ENCODE results near the gene TANGO6. TPM values are rescaled to one million over a fixed set of nuclear protein-coding genes. Genes with fewer than 3 reads are reported as not detected.
A peak's percentile ranks its signal among the peaks of the same experiment; 100 is the strongest.

Gene TANGO6
- total RNA-seq, 2 experiments from 2014 or later = 25.2 to 30.5 TPM

DNA sequence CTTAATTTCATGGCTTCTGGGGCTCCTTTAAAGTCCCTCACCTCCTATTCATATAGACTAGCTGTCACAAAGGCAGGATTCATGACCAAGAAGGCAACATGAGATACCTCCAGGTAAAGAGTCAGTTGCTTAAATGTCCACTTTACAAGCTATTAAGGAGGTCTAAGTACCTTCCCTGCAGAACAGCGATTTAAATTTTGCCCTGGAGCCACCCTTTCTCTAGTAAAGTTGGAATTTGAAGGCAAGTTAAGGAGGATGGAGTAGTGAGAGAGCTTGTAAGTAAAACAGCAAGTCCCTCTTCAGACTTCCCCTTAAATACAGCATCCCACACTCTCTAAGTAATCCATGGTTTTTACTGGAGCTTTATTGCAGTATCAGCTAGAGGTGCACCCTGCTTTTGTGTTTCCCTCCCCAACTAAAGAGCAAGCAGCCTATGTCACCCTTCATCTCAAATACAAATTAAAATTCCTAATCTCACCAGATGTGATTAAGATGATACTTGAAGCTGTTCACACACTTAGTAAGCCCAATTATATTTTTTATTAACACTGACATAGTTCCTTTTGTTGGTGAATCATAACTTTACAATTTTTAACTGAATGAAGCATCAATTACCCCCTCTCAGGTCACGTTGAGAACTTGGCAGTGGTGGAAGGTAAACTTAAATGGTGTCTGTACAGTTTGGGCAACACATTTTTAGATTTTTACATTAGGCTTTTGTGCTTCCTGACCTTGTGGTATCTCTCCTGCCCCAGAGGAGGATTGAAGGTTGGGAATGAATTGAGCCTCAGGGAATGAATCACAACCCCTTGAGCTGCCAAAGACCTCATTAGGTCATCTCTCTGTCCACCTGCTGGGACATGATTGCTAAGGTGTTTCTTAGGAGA is 108.9 kb downstream of the TANGO6 start:
- DNase-seq = no peak
- Mint-ChIP-seq H3K4me1 (no peaks in the 10 kb centered on the region), H3K9me3 (no peaks in the 10 kb centered on the region), H3K4me3 (no peak overlapping the region), H3K36me3 (no peaks in the 10 kb centered on the region), H3K27me3 (no peaks in the 10 kb centered on the region), H3K27ac (no peak overlapping the region)

DNA sequence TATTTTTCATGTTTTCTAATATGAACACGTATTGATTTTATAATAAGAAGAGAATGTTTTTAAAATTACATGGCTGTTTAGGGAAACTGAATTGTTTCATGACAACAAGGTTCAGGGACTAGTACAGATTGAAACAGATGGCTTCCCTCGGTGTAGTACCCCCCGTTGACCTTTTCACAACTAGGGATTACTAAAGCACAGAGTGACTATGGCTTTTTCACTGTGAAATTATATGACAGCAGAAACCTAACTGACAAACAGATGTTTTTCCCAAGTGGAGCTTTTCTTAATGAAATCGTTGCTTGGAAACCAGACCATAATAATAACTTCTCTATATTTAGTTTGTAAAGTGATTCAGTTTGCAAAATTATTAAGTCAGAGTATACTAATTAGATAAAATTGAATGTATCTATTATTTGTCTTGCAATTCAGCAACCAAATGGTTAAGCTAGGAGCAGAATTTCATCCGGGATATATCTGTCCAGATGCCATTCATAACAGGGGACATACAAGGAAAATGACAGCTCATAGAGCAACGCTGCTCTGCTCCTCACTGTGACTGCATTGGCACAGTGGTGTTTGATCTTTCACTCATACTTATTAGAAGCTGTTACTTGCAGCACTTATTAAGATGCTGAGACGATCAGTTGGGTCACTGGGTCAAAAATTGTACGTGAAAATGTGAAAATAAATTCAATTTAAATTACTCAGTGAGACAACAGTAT is 111.7 kb downstream of the TANGO6 start:
- Mint-ChIP-seq H3K36me3 (peaks cover 1% of the 10 kb centered on the region), H3K4me1 (no peaks in the 10 kb centered on the region), H3K27me3 (no peaks in the 10 kb centered on the region), H3K9me3 (no peaks in the 10 kb centered on the region), H3K4me3 (no peak overlapping the region), H3K27ac (no peak overlapping the region)
- DNase-seq = no peak

DNA sequence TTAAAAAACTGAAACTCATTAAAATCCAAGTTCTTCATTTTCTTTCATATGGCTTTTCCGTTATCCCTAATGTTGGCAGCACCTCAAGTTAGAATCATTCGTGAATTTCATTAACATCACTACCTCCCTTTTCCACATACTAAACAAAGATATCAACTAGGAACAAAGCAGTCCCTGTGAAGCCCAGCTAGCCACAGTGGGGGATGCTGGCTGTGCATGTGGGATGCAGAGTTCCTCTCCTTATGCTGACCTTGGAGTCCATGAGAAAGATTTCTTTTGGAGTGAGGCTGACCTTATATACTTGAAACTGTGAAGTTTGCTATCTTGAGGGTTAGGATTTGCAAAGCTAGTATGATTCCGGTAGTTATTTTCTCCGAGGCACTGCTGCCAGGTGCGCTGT is 117.6 kb downstream of the TANGO6 start:
- H3K9me3 Mint-ChIP-seq = no peaks in the 10 kb centered on the region
- peaks cover 4% of the 10 kb centered on the region for H3K36me3 Mint-ChIP-seq
- H3K4me1 Mint-ChIP-seq = no peaks in the 10 kb centered on the region
- no peak overlapping the region for H3K4me3 Mint-ChIP-seq
- no peaks in the 10 kb centered on the region for H3K27me3 Mint-ChIP-seq
- no peak overlapping the region for H3K27ac Mint-ChIP-seq
- no peak for DNase-seq

DNA sequence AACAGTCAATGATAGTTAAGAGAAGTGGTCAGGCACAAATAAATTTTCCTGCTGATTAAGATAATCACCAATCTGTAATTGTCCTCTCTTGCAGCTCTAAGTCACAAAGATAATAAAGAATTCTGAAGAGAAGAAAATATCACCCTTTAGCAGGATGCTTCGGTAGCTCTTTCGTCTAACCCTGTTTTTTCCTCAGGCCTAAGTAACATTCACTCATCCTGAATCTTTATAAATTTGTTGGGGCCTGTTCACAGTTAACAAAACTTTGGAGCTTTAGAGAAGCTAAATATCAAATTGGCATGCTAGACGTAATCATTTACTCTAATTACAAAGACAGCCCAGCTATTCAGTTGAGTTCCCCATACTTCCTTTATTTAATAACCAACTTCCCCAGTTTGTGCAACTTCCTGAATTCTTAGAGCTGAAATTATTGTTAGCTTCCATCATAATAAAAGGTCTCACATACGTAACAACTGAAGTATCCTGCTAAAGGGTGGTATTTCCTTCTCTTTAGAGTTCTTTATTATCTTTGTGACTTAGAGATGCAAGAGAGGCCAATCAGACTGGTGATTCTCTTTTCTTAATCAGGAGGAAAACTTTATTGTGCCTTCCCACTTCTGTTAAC is 118.6 kb downstream of the TANGO6 start:
- Mint-ChIP-seq H3K36me3 (peaks cover 4% of the 10 kb centered on the region), H3K9me3 (no peaks in the 10 kb centered on the region), H3K27ac (no peak overlapping the region), H3K4me1 (no peaks in the 10 kb centered on the region), H3K4me3 (no peak overlapping the region), H3K27me3 (no peaks in the 10 kb centered on the region)
- no peak for DNase-seq

DNA sequence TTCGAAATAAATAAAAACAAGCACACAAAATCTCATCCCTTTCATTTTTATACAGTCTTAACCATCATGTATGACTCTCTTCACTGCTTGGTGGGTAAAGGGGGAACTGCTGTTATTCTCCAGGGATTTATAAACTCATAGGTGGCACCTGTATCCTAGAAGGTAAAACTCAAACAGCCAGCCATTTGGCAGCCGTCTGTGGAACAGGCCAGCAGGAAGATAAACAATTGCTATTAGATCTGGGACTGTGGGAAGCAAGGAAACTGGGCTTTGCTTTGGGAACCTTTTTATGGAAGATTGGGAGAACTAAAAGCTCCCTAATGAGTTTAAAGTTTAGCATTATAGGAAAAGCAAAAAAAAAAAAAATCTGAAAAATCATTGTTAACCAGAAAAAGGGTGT is 126.0 kb downstream of the TANGO6 start:
- no peaks in the 10 kb centered on the region for H3K9me3 Mint-ChIP-seq
- H3K36me3 Mint-ChIP-seq = peaks cover 6% of the 10 kb centered on the region
- no peak overlapping the region for H3K27ac Mint-ChIP-seq
- H3K27me3 Mint-ChIP-seq = no peaks in the 10 kb centered on the region
- H3K4me3 Mint-ChIP-seq = no peak overlapping the region
- no peak for DNase-seq
- H3K4me1 Mint-ChIP-seq = no peaks in the 10 kb centered on the region

DNA sequence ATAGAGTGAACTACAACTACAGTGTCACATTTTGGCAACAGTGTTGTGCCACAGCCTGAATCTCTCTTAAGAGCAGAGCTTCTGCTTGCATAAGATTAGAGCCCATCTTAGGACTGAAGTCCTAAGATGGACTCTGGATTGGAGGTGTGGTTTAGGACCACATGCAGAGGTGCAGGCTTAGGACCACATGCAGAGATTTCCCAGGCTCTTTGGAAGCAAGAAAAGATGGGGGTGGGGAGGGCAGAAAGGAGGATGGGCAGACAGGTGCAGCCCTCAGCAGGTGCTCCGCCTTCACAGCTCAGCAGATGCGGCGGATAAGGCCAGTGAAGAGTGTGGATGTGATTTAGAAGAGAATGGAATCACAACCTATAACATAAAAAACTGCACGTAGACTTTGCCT is 128.7 kb downstream of the TANGO6 start:
- no peaks in the 10 kb centered on the region for H3K4me1 Mint-ChIP-seq
- no peaks in the 10 kb centered on the region for H3K9me3 Mint-ChIP-seq
- no peak overlapping the region for H3K4me3 Mint-ChIP-seq
- peaks cover 15% of the 10 kb centered on the region for H3K36me3 Mint-ChIP-seq
- no peaks in the 10 kb centered on the region for H3K27me3 Mint-ChIP-seq
- DNase-seq = no peak
- peak overlapping the region; percentile 8 for H3K27ac Mint-ChIP-seq

DNA sequence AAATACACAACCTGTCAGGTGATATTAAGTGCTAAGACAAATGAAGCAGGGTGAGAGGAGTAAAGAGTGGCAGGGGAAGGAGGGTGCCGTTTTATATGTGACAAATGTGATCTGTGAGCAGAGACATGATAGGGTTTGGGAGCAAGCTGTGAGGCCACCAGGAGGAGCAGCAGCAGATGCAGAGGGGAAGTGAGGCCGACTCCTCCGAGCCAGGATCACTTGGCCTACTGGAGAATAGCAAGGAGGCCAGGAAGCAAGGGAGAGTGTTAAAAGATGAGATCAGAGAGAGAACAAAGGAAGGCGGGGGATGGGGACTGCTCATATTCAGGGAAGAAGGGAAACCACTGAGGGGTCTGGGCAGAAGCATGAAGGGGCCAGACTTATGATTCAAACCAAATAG is 129.4 kb downstream of the TANGO6 start:
- H3K36me3 Mint-ChIP-seq = peaks cover 17% of the 10 kb centered on the region
- H3K4me3 Mint-ChIP-seq = no peak overlapping the region
- no peaks in the 10 kb centered on the region for H3K9me3 Mint-ChIP-seq
- H3K27me3 Mint-ChIP-seq = no peaks in the 10 kb centered on the region
- no peaks in the 10 kb centered on the region for H3K4me1 Mint-ChIP-seq
- H3K27ac Mint-ChIP-seq = no peak overlapping the region
- DNase-seq = no peak

DNA sequence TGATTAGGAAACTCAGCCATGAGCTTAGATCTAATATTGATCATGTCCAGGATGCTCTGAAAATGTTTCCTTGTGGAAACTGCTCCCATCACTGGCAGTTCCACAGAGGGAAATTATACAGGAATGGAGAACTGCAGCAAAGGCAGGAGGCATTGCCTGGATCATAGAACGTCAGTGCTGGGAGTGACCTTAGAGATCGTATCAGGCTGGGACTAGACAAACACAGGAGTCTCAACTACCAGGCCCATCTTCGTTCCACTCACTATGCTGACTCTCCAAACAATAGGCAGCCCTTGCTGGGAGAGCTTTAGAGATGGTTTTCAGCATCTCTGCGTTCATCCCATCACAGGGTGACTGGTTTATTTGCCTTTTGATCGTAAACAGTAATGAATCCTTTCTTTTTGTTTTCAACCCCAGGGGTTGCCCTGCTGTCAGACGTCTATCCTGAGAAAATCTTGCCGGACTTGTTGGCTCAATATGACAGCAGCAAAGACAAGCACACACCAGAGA is 130.3 kb downstream of the TANGO6 start:
- Mint-ChIP-seq H3K27ac (no peak overlapping the region), H3K36me3 (peaks cover 22% of the 10 kb centered on the region), H3K27me3 (no peaks in the 10 kb centered on the region), H3K4me1 (no peaks in the 10 kb centered on the region), H3K4me3 (no peak overlapping the region), H3K9me3 (no peaks in the 10 kb centered on the region)
- no peak for DNase-seq

DNA sequence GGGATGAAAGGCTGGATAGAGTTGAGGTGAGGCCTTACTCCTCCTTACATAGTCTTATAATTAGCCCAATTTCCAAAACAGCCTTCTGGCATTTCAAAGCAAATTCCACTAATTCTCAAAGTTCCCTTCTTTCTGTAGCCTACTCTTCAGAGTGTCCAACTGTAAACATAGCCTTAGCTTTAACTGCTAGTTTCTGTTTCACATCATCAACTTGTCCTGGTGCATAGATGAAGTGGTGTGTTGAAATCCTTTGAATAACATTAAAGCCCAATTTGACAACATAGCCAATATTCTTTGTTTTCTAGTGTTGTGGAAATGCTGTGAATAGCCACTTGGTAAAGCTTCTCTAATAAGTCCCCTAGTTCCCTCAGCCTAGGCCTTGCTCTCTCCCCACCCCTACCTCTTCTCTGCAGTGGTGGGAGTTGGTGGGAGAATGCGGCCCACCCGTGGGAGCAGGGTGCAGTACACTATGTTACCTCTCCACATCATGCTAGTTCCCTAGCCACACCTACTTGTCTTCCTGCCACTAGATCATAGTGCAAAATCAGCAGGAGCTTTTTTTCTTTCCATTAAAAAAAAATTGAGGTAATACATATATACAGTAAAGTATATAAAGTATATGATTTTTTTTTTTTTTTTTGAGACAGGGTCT is 135.1 kb downstream of the TANGO6 start:
- Mint-ChIP-seq H3K27me3 (no peaks in the 10 kb centered on the region), H3K9me3 (no peaks in the 10 kb centered on the region), H3K4me3 (no peak overlapping the region), H3K4me1 (no peaks in the 10 kb centered on the region), H3K36me3 (peaks cover 29% of the 10 kb centered on the region), H3K27ac (no peak overlapping the region)
- DNase-seq = no peak

DNA sequence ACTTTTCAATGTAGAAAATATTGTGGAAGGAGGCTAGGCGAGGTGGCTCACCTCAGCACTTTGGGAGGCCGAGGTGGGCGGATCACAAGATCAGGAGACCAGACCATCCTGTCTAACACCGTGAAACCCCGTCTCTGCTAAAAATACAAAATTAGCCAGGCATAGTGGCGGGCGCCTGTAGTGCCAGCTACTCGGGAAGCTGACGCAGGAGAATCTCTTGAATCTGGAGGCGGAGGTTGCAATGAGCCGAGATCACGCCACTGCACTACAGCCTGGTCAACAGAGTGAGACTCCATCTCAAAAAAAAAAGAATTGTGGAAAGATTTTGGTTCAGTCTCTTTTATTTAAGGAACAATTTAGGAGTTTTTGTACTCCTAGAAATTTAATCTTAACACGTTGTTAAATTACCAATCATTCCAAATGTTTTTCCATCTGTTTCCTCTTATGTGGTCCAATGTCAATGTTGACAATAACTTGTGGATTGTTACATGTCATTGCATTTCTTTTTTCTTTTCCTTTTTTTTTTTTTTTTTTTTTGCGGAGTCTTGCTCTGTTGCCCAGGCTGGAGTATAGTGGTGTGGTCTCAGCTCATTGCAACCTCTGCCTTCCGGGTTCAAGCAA is 137.5 kb downstream of the TANGO6 start:
- H3K36me3 Mint-ChIP-seq = peaks cover 23% of the 10 kb centered on the region
- no peaks in the 10 kb centered on the region for H3K4me1 Mint-ChIP-seq

DNA sequence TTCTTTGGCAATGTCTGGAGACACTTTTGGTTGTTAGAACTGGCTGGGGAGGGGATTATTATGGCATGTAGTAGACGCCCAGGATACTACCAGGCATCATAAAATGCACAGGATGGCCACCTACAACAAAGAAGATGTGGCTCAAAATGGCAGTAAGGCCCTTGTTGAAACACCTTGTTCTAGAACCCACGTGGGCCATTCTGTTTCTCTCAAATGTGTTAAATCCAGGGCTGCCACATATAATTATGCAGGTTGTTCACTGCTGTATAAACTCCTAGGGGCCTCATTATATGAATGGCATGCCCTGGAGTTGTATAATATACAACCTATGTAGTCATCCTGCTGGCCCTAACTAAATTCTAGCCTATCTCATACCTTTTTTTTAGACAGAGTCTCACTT is 138.6 kb downstream of the TANGO6 start:
- no peak for DNase-seq
- Mint-ChIP-seq H3K36me3 (peaks cover 17% of the 10 kb centered on the region), H3K27me3 (no peaks in the 10 kb centered on the region), H3K27ac (no peak overlapping the region), H3K4me1 (no peaks in the 10 kb centered on the region), H3K9me3 (no peaks in the 10 kb centered on the region), H3K4me3 (no peak overlapping the region)

More for the DNA sequence above, 137.5 kb downstream of the TANGO6 start:
- Mint-ChIP-seq H3K4me3 (no peak overlapping the region), H3K27ac (no peak overlapping the region), H3K9me3 (no peaks in the 10 kb centered on the region), H3K27me3 (no peaks in the 10 kb centered on the region)
- no peak for DNase-seq

DNA sequence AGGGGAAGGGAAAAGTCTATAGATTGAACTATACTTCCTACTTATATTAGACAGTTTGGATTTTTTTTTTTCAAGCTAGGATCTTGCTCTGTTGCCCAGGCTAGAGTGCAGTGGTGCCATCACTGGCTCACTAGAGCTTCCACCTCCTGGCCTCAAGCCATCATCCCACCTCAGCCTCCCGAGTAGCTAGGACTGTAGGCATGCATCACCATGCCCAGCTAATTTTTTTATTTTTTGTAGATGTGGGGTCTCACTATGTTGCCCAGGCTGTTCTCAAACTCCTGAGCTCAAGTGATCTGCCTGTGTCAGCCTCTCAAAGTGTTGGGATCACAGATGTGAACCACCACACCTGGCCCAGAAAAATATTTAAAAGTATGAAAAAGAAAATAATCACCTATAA is 141.1 kb downstream of the TANGO6 start:
- H3K4me1 Mint-ChIP-seq = no peaks in the 10 kb centered on the region
- H3K4me3 Mint-ChIP-seq = no peak overlapping the region
- no peak for DNase-seq
- no peaks in the 10 kb centered on the region for H3K27me3 Mint-ChIP-seq
- H3K36me3 Mint-ChIP-seq = peaks cover 12% of the 10 kb centered on the region
- H3K9me3 Mint-ChIP-seq = no peaks in the 10 kb centered on the region
- H3K27ac Mint-ChIP-seq = no peak overlapping the region

DNA sequence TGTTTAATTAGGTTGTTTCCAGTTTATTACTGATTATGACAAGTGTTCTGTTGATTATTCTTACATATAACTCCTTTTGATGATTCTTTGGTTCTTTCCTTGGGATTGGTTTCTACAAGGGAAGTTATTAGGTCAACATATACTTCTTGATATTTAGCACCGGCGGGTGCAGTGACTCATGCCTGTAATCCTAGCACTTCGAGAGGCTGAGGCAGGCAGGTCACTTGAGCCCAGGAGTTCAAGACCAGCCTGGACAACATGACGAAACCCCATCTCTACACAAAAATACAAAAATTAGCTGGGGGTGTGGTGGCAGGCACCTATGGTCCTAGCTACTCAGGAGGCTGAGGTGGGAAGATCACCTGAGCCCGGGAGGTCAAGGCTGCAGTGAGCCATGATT is 141.9 kb downstream of the TANGO6 start:
- no peak overlapping the region for H3K27ac Mint-ChIP-seq
- H3K4me1 Mint-ChIP-seq = no peaks in the 10 kb centered on the region
- H3K36me3 Mint-ChIP-seq = peaks cover 10% of the 10 kb centered on the region
- H3K9me3 Mint-ChIP-seq = no peaks in the 10 kb centered on the region
- no peak for DNase-seq
- H3K27me3 Mint-ChIP-seq = no peaks in the 10 kb centered on the region
- no peak overlapping the region for H3K4me3 Mint-ChIP-seq

DNA sequence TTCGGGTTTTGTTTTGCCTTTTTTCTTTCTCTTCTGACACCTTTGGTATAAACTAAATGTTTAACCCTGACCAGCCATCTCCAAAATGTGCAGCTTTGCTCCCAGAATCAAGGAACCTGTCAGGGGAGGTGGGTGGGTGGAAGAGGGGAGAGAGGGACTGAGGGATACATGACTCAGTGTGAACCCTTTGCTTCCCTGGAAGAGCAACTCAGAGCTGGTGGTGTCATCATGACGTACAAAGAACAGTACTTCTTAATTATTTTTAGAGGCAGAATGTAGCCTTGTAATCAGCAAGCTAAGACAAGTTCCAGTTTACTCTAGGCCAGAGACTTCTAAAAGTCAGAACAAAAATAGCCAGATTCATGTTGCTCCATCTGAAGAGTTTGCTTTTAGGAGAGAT is 142.5 kb downstream of the TANGO6 start:
- Mint-ChIP-seq H3K36me3 (peaks cover 10% of the 10 kb centered on the region), H3K4me1 (no peaks in the 10 kb centered on the region), H3K27ac (no peak overlapping the region), H3K4me3 (no peak overlapping the region), H3K27me3 (no peaks in the 10 kb centered on the region), H3K9me3 (no peaks in the 10 kb centered on the region)
- no peak for DNase-seq

Measured in activated naive CD8-positive, alpha-beta T cell treated with anti-CD3 and anti-CD28 coated beads for 36 hours (primary cell).